Stimulated activated CD8-positive, alpha-beta memory T cell treated with anti-CD3 and anti-CD28 coated beads, Interleukin-4, amount 100 ng/mL, for 48 hours (primary cell): ENCODE data around the gene KIR2DL1.
"Not testable (repeated sequence)": the region's sequence is repeated elsewhere in the genome, so short reads cannot be mapped to it uniquely, and the experiment has no call there.

ENCODE experiments used
- DNase-seq: peaks from one replicate; pipeline ENCODE4 v3.0.0-alpha.2; 2020

Gene KIR2DL1

GRCh38 chr19:54824416-54824815, 54.8 kb downstream of the KIR2DL1 start:
- not testable (repeated sequence) for DNase-seq

- not testable (repeated sequence) for DNase-seq
Measured at GRCh38 chr19:54825326-54825725, 55.7 kb downstream of the KIR2DL1 start.

GRCh38 chr19:54828064-54828463, 58.5 kb downstream of the KIR2DL1 start:
- not testable (repeated sequence) for DNase-seq

GRCh38 chr19:54832496-54832895, 62.9 kb downstream of the KIR2DL1 start, which contains the start of gene KIR2DS4:
KIR2DS4 (plus strand) TSS chr19:54832676.
- not testable (repeated sequence) for DNase-seq
